IPS-20b (cell line): Measurements from ENCODE around the gene TRMT61B.

Experiments
- H3K27ac ChIP-seq: one replicate; pipeline ENCODE4 v1.5.1; 2013; ENCODE audit warnings: low read length
- H3K27me3 ChIP-seq: 2 replicates; pipeline ENCODE4 v1.6.1; 2013; ENCODE audit warnings: mild to moderate bottlenecking, low read length, inconsistent platforms; ENCODE audit not compliant: insufficient read depth
- H3K36me3 ChIP-seq: 2 replicates; pipeline ENCODE4 v1.6.1; 2013; ENCODE audit warnings: low read depth, mild to moderate bottlenecking, inconsistent platforms, low read length, moderate library complexity; ENCODE audit not compliant: insufficient read depth
- H3K4me1 ChIP-seq: 2 replicates; pipeline ENCODE4 v1.6.1; 2013; ENCODE audit warnings: mild to moderate bottlenecking, control low read depth, inconsistent platforms, low read length, moderate library complexity; ENCODE audit not compliant: insufficient read depth
- H3K4me3 ChIP-seq: 2 replicates; pipeline ENCODE4 v1.5.1; 2013; ENCODE audit warnings: mild to moderate bottlenecking, low read length, inconsistent platforms
- H3K9ac ChIP-seq: 2 replicates; pipeline ENCODE4 v1.6.1; 2013; ENCODE audit warnings: low read depth, mild to moderate bottlenecking, inconsistent platforms, low read length, moderate library complexity
- H3K9me3 ChIP-seq: 2 replicates; pipeline ENCODE4 v1.6.1; 2013; ENCODE audit warnings: mild to moderate bottlenecking, low read depth, low read length, inconsistent platforms; ENCODE audit not compliant: insufficient read depth

TRMT61B gene

GRCh38 chr2:28855193-28855592 lies 14.9 kb downstream of the TRMT61B start:
- Histone ChIP-seq H3K4me1 (no peaks in the 10 kb centered on the region), H3K9me3 (no peaks in the 10 kb centered on the region), H3K36me3 (peaks cover 28% of the 10 kb centered on the region), H3K4me3 (no peak overlapping the region), H3K27ac (no peak overlapping the region), H3K27me3 (no peaks in the 10 kb centered on the region), H3K9ac (no peak overlapping the region)

GRCh38 chr2:28842042-28842441 lies 28.1 kb downstream of the TRMT61B start:
- Histone ChIP-seq H3K9ac (no peak overlapping the region), H3K9me3 (no peaks in the 10 kb centered on the region), H3K27me3 (no peaks in the 10 kb centered on the region), H3K27ac (no peak overlapping the region), H3K36me3 (no peaks in the 10 kb centered on the region), H3K4me3 (no peak overlapping the region), H3K4me1 (no peaks in the 10 kb centered on the region)

- Histone ChIP-seq H3K9ac (no peak overlapping the region), H3K27me3 (no peaks in the 10 kb centered on the region), H3K9me3 (no peaks in the 10 kb centered on the region), H3K4me3 (no peak overlapping the region), H3K27ac (no peak overlapping the region), H3K36me3 (no peaks in the 10 kb centered on the region), H3K4me1 (no peaks in the 10 kb centered on the region)
These were observed 31.1 kb downstream of the TRMT61B start for GRCh38 chr2:28838971-28839370.

GRCh38 chr2:28835781-28836180 lies 34.3 kb downstream of the TRMT61B start:
- Histone ChIP-seq H3K9me3 (no peaks in the 10 kb centered on the region), H3K27ac (no peak overlapping the region), H3K36me3 (no peaks in the 10 kb centered on the region), H3K27me3 (no peaks in the 10 kb centered on the region), H3K9ac (no peak overlapping the region), H3K4me3 (no peak overlapping the region), H3K4me1 (no peaks in the 10 kb centered on the region)

- Histone ChIP-seq H3K4me3 (no peak overlapping the region), H3K9me3 (no peaks in the 10 kb centered on the region), H3K9ac (no peak overlapping the region), H3K36me3 (no peaks in the 10 kb centered on the region), H3K27ac (no peak overlapping the region), H3K4me1 (no peaks in the 10 kb centered on the region), H3K27me3 (no peaks in the 10 kb centered on the region)
These were observed 36.2 kb downstream of the TRMT61B start for GRCh38 chr2:28833740-28834470.

GRCh38 chr2:28828382-28828781 lies 41.7 kb downstream of the TRMT61B start:
- Histone ChIP-seq H3K9ac (no peak overlapping the region), H3K27me3 (no peaks in the 10 kb centered on the region), H3K4me1 (no peaks in the 10 kb centered on the region), H3K36me3 (no peaks in the 10 kb centered on the region), H3K4me3 (no peak overlapping the region), H3K27ac (no peak overlapping the region), H3K9me3 (no peaks in the 10 kb centered on the region)

- no peaks in the 10 kb centered on the region for H3K4me1 ChIP-seq
- no peaks in the 10 kb centered on the region for H3K9me3 ChIP-seq
- no peak overlapping the region for H3K9ac ChIP-seq
These were observed 45.2 kb downstream of the TRMT61B start for GRCh38 chr2:28824870-28825269.

GRCh38 chr2:28824207-28824606 lies 45.9 kb downstream of the TRMT61B start:
- Histone ChIP-seq H3K27ac (no peak overlapping the region), H3K9ac (no peak overlapping the region), H3K4me3 (no peak overlapping the region), H3K27me3 (no peaks in the 10 kb centered on the region), H3K36me3 (no peaks in the 10 kb centered on the region), H3K9me3 (no peaks in the 10 kb centered on the region), H3K4me1 (no peaks in the 10 kb centered on the region)

More at GRCh38 chr2:28824870-28825269, 45.2 kb downstream of the TRMT61B start:
- no peak overlapping the region for H3K4me3 ChIP-seq
- no peaks in the 10 kb centered on the region for H3K27me3 ChIP-seq
- H3K27ac ChIP-seq: no peak overlapping the region
- no peaks in the 10 kb centered on the region for H3K36me3 ChIP-seq

- H3K27ac ChIP-seq: no peak overlapping the region
- no peaks in the 10 kb centered on the region for H3K27me3 ChIP-seq
- H3K4me1 ChIP-seq: no peaks in the 10 kb centered on the region
- no peaks in the 10 kb centered on the region for H3K36me3 ChIP-seq
- no peak overlapping the region for H3K9ac ChIP-seq
- no peak overlapping the region for H3K4me3 ChIP-seq
- no peaks in the 10 kb centered on the region for H3K9me3 ChIP-seq
These were observed 48.1 kb downstream of the TRMT61B start for GRCh38 chr2:28822036-28822435.

GRCh38 chr2:28821295-28821958 lies 48.7 kb downstream of the TRMT61B start:
- H3K27me3 ChIP-seq: no peaks in the 10 kb centered on the region
- no peak overlapping the region for H3K4me3 ChIP-seq
- H3K9me3 ChIP-seq: no peaks in the 10 kb centered on the region
- no peak overlapping the region for H3K27ac ChIP-seq
- no peak overlapping the region for H3K9ac ChIP-seq
- no peaks in the 10 kb centered on the region for H3K36me3 ChIP-seq
- no peaks in the 10 kb centered on the region for H3K4me1 ChIP-seq

DNA sequence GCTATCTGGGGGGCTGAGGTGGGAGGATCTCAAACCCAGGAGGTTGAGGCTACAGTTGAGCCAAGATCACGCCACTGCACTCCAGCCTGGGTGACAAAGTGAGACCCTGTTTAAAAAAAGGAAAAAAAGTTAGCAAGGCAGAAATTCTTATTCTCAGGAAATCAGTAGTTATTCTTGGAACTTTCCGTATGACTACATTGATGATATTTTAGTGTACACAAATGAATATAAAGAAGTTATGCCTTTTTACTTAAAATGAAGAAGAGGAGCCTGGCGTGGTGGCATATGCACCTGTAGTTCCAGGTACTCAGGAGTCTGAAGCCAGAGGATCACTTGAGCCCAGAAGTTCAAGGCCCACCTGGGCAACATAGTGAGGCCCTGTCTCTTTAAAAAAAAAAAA lies 52.1 kb downstream of the TRMT61B start:
- Histone ChIP-seq H3K9me3 (no peaks in the 10 kb centered on the region), H3K36me3 (no peaks in the 10 kb centered on the region), H3K27ac (no peak overlapping the region), H3K4me3 (no peak overlapping the region), H3K27me3 (0 out of 2 replicates have a peak, but pooled peaks cover 2% of the 10 kb centered on the region), H3K9ac (no peak overlapping the region), H3K4me1 (no peaks in the 10 kb centered on the region)
